ENCODE measurements around the gene NDST1. TPM values are rescaled to one million over a fixed set of nuclear protein-coding genes. Genes with fewer than 3 reads are reported as not detected.

Gene NDST1
- total and polyA plus RNA-seq, 2 of the 8 experiments (the other 6 are each of a cell fraction or from before 2014, with no cell fraction given): 27.0 to 72.0 TPM

DNA sequence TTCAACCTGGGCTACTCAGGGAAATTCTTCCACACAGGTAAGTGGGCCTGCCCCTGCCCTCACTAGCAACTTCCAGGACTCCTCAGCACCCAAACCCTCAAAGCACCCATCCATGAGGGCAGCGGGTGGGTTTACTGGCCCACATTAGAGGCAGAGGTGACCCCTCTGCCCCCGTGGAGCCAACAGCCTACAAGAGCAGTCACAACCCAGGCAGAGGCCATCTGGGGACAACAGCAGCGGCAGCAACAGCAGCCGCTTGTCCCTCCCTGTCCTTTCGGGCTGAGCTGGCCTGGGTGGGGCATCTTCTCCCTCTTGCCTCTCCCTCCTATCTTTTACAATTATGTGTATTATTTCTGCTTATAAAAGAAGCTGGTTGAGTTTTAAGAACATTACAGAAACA lies 25.1 kb downstream of the NDST1 start:
- no peak overlapping the region for H2BK20ac ChIP-seq (ENCODE audit: low read length)
- no peak overlapping the region for H3K56ac ChIP-seq (replicated peaks; ENCODE audit: insufficient read length, low read depth, low read length)
- H3K4ac ChIP-seq (replicated peaks; ENCODE audit: insufficient read length, low read depth, low read length): no peak overlapping the region
- TF ChIP-seq SIRT6 (IDR thresholded peaks at IDR 0.05; ENCODE audit: low read length) (no peak), CBX5 (IDR thresholded peaks at IDR 0.05; ENCODE audit: low read depth, low read length) (no peak)
- no peak overlapping the region for H3K27ac ChIP-seq (ENCODE audit: low read depth, low read length)
- H3K79me2 ChIP-seq (ENCODE audit: control insufficient read depth in 1 of 2, insufficient read depth in 2 of 2, low read length in 2 of 2): no peaks in the 10 kb centered on the region
- CTCF ChIA-PET (ENCODE audit: partially characterized antibody): interaction anchor here (0.6 to 15.3 kb wide), 6 partner anchors 9 to 282 kb away, joined by 4 to 229 read pairs (median 22); partner anchors contain the start of gene NDST1
- no peak overlapping the region for H2BK5ac ChIP-seq (ENCODE audit: low read depth, low read length)
- 100% methylated on average over 4 of the region's 5 CpGs; no CpG with 5 or more reads in 1 of the 2 experiments for WGBS, 2 experiments (ENCODE audit: extremely low coverage in 1 of 2, insufficient coverage in 1 of 2, insufficient read length in 1 of 2, insufficient replicate concordance in 2 of 2, low coverage in 1 of 2, low lambda C conversion rate in 2 of 2, missing lambda C conversion rate in 1 of 2)
- POLR2A ChIA-PET (ENCODE audit: partially characterized antibody): interaction anchor here (0.5 to 1.2 kb wide), 2 partner anchors 83 to 92 kb away, joined by 3 to 4 read pairs; no protein-coding TSS in a partner anchor
- no peak overlapping the region for H4K5ac ChIP-seq (ENCODE audit: insufficient read length, low read depth, low read length)
- H3K4me2 ChIP-seq (ENCODE audit: insufficient read depth in 1 of 2, low read depth in 2 of 2, low read length in 2 of 2): no peak overlapping the region
- H3K14ac ChIP-seq (ENCODE audit: insufficient read length): no peak overlapping the region
- no peak overlapping the region for H2BK12ac ChIP-seq (ENCODE audit: low read depth, low read length)
- H3K9ac ChIP-seq (replicated peaks in 1 of 4; ENCODE audit: extremely low read depth in 1 of 4, low read depth in 3 of 4, low read length in 3 of 4): no peak overlapping the region
- FAIRE-seq (no peak), DNase-seq (ENCODE audit: low read depth in 1 of 2, low spot score in 2 of 2) (no peak)
- H3K9me3 ChIP-seq (ENCODE audit: insufficient read depth in 2 of 2, low read depth in 1 of 2, low read length in 1 of 2): no peaks in the 10 kb centered on the region
- no peak overlapping the region for H3K23ac ChIP-seq (ENCODE audit: insufficient read length)
- H3K36me3 ChIP-seq (ENCODE audit: control insufficient read depth in 2 of 4, insufficient read depth in 4 of 4, low read length in 3 of 4): peaks cover 5 to 41% (median 22%) of the 10 kb centered on the region in 4 experiments
- no peaks in the 10 kb centered on the region for H3K27me3 ChIP-seq (replicated peaks in 1 of 4; ENCODE audit: control insufficient read depth in 3 of 4, extremely low read depth in 1 of 4, insufficient read depth in 3 of 4, low read length in 3 of 4)
- no peak overlapping the region for H4K91ac ChIP-seq (replicated peaks; ENCODE audit: insufficient read length, low read length)
- peaks cover under 1% of the 10 kb centered on the region; the same call in 1 of the 2 replicates for H3K79me1 ChIP-seq (ENCODE audit: low read depth, low read length)
- no peak overlapping the region for H3K4me3 ChIP-seq (ENCODE audit: extremely low read depth in 1 of 4, insufficient read depth in 2 of 4, low read depth in 3 of 4, low read length in 4 of 4)
- peaks cover 0 to 6% (median 3%) of the 10 kb centered on the region in 4 experiments; a peak in 5 of 7 replicates for H3K4me1 ChIP-seq (replicated peaks in 1 of 4; ENCODE audit: control insufficient read depth in 3 of 4, insufficient read depth in 4 of 4, low read length in 3 of 4)
- H3K23me2 ChIP-seq (ENCODE audit: low read depth, low read length): no peaks in the 10 kb centered on the region
- H3K18ac ChIP-seq (ENCODE audit: extremely low read depth, low read length): no peak overlapping the region
- no peak overlapping the region for H2AK5ac ChIP-seq (ENCODE audit: low read depth, low read length)
- H2BK15ac ChIP-seq (ENCODE audit: low read length): no peak overlapping the region
- H4K20me1 ChIP-seq (replicated peaks in 1 of 2; ENCODE audit: control insufficient read depth in 1 of 2, insufficient read depth in 2 of 2, low read length in 2 of 2): peaks cover 0 to 9% of the 10 kb centered on the region in 2 experiments
- H2BK120ac ChIP-seq (replicated peaks; ENCODE audit: low read depth, low read length): no peak overlapping the region
- no peak overlapping the region for H4K8ac ChIP-seq (ENCODE audit: extremely low read depth, insufficient read depth, low read length)
- no peak overlapping the region for H2AFZ ChIP-seq (ENCODE audit: low read length)
